Aortic smooth muscle cell (primary cell): ENCODE measurements around the gene RASSF8. TPM values are rescaled to one million over a fixed set of nuclear protein-coding genes. Genes with fewer than 3 reads are reported as not detected.

Experiments
- total RNA-seq: library from RNA; depleted of rRNA; stranded (reverse); fragments of >200 nt; gene quantifications from 2 replicates; pipeline ENCODE4 v1.2.3, GENCODE V29; 2014

The RASSF8 gene, protein sequence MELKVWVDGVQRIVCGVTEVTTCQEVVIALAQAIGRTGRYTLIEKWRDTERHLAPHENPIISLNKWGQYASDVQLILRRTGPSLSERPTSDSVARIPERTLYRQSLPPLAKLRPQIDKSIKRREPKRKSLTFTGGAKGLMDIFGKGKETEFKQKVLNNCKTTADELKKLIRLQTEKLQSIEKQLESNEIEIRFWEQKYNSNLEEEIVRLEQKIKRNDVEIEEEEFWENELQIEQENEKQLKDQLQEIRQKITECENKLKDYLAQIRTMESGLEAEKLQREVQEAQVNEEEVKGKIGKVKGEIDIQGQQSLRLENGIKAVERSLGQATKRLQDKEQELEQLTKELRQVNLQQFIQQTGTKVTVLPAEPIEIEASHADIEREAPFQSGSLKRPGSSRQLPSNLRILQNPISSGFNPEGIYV
- 130 and 289 TPM in 2 replicates for total RNA-seq

DNA sequence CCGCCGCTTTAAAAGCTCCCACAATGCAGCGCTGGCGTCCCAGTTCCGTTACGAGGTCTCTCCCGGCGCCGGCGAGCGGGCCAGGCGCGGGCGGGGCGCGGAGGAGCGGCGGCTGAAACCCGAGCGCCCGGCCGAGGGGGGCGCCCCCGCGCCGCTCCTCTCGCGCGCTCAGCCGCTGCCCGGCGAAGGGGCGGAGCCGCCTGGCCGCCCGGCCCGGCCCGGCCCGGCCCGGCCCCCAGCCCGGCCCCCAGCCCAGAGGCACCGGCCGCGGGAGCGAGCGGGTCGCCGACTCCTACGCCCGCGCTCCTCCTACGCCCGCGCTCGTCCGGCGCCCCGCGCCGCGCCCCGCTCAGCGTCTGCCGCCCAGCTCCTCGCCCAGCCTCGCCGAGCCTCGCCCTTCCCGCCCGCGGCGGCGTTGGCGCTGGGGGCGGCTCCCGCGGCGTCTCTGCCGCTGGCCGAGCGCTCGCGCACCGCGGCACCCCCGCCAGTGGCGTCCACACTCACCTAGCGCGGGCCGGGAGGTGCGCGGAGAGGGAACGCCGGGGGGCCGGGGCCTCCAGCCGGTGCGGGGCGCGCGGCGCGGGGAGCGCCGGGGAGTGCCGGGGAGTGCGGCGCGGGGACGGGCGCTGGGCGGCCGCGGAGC, at the start of gene RASSF8:
Gene RASSF8, plus strand, starts transcription at position 255 of the 643 bp plus-strand sequence. CDS start 96,662 bp downstream, outside the sequence.

DNA sequence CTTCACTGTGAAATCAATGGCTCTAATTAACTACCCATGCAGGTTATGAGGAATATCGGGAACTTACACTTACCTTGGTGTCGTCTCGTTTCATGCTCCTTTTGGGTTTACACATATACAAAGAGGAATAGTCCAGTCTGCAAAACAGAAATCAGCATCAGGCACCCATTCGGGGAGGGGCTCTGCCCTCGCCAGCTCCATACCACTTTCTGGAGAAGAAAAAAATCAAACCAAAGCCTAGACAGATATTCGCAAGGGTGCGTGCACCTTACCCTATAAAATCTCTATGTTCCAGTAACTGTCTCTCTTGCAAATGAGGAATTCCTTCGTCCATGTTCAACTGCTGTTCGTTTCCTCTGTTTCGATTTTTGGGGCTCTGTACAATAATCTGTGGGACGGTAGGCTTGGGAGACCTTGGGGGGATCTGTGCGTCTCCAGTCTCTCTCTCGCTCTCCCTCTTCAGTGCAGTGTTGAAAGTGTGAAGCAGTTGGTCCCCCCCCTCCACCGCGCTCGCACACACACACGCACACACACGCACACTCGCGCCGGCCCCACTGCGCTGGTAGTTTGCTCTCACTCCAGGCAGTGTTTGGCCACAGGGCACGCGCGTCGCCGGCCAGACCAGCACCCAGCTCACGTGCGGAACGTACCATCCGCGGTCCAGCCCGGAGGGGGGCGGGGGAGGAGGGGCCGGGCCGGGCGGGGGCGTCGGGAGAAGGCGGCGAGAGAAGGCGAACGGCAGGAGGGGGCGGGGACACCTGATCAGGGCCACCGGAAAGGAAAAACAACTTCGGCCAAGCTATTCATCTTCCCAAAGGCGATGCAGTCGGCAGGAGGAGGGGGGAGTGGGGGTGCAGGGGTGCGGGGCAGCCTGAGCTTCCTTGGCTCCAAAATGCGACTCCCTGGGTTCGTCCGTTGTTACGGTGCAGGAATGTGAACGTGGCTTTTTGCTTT, 166.2 kb downstream of the RASSF8 start, which contains the start of gene BHLHE41:
Gene BHLHE41, minus strand, starts transcription at position 592 of the 954 bp plus-strand sequence. Its CDS starts 258 bp downstream, at position 334.

Other genes starting within 250 kb of the RASSF8 start
- gene BHLHE41, start 166.4 kb downstream of the RASSF8 start, total RNA-seq = 3.8 and 5.3 TPM in 2 replicates
- 15.7 and 16.2 TPM in 2 replicates for gene SSPN, start 236.9 kb downstream of the RASSF8 start, total RNA-seq